ENCODE data around the gene AOPEP.

AOPEP gene

GRCh38 chr9:94719878-94720277 lies 6.6 kb upstream of the AOPEP start:
- no peak for DNase-seq

DNA sequence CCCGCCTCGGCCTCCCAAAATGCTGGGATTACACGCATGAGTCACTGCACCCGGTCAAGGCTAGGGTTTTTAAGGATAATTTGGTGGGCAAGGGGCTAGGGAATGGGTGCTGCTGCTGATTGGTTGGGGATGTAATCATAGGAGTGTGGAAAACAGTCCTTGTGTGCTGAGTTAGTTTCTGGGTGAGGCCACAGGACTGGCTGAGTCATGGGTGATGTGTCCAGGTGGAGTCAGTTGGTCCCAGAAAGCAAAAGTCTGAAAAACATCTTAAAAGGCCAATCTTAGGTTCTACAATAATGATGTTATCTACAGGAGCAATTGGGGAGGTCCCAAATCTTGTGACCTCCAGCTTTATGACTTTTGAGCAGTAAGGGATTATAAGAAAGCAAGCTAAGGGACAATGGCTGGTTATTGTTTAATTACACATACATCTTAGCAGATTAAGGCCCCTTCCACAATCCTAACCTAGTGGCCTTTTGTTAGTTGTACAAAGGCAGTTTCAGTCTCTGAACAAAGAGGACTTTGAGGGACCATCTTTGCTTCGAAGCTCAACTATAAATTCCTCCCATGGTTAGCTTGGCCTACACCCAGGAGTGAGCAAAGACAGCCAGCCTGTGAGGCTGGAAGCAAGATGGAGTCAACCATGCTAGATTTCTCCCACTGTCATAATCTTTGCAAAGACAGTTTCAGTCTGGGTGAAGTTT lies 5.5 kb upstream of the AOPEP start:
- DNase-seq = no peak

DNA sequence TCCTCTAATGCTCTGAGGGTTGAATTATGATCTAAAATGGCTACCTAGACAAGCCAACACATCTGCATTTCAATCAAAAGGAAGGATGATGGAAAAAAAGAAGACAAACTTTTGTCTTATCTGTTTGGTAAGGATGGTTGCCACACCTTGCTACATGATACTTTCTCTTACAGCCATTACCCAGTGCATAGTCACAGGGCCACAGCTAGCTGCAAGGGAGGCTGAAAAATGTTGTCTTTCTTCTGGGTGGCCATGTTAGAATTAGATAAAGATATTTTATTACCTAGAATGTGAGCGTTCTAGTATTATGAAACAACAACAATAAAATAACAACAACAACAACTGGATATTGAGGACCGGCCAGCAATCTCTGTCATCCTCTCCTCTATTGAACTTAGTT lies 4.7 kb upstream of the AOPEP start:
- DNase-seq = no peak

DNA sequence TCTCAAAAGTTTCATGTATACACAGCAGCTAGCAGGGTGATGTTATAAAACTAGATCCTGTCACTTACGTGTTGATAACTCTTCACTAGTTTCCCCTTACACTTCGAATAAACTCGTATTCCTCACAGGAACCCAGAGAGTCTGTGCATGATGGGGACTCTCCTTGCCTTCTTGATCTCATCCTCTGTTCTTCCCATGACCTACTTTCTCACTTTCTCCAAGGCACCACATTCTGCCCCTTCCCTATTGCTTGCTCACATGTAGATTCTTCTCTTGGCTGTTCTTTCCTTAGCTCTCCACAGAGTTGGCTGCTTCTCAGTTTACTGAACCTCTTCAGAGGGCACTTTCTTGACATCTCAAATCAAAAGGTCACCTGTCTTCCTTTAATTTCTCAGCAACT lies 1.2 kb upstream of the AOPEP start:
- no peak for DNase-seq

- DNase-seq = no peak
Measured at GRCh38 chr9:94728719-94729118, 2.2 kb downstream of the AOPEP start.

DNA sequence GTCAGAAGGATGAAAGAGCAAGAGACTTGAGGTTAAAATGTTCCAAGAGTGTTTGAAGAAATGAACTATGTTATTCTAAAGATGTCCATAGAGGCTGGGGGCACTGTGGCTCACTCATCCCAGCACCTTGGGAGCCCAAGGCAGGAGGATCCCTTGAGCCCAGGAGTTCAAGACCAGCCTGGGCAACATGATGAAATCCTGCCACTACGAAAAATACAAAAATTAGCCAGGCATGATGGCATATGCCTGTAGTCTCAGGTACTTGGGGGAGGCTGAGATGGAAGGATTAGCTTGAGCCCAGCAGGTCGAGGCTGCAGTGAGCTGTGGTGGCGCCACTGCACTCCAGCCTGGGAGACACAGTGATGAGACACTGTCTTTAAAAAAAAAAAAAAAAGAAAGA lies 2.7 kb downstream of the AOPEP start:
- no peak for DNase-seq

DNA sequence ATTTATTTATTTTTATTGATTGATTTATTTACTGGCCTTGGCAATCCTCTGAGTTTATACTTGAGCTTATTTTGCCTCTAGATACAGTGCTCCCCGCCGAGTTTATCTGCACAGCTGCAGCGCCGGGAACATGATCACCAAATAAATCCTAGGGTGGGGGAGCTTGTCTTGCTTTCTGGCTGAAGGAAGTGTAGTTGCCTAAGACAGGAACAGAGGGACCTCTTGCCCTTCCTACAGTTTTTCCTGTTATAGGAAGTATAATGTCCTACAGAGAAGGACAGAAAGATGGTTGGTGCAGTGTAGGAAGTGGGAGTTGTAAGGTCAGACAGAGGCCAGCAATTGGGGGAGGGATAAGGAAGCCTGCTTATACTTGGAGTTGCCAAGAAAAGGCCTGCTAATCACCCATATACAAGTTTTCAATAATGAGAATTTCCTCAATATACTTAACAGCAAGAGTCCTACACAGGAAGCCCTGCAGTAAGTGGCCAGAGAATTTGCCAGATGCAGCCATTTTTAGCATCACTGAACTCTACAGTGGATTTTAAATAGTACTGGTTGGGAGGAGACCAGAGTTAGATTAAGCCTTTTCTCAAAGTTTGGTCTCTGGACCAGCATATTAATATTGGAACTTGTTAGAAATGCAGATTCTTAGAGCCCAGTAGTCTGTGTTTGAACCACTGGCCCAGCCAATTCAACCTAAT lies 7.7 kb downstream of the AOPEP start:
- peak; percentile 44 for DNase-seq

DNA sequence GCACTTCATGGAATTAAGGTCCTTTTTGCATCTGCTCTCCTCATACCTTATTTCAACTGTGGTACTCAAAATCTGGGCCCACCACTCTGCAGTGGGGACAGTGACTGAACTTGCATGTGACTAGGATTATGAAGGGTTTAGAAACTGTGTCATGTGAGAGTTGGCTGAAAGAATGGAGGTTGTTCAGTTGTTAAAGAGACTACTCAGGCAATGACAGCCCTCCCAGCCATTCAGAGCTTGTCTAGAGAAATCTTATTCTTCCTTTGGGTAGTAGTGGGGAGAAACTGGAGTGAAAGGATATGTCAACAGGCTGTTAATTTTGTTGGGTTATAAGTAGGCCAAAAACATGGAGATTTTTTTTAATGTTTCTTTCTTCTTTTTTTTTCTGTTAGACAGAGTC lies 10.3 kb downstream of the AOPEP start:
- no peak for DNase-seq

GRCh38 chr9:94740145-94740840 lies 13.8 kb downstream of the AOPEP start:
- DNase-seq = no peak

- DNase-seq = no peak
Measured at GRCh38 chr9:94741866-94742265, 15.4 kb downstream of the AOPEP start.

DNA sequence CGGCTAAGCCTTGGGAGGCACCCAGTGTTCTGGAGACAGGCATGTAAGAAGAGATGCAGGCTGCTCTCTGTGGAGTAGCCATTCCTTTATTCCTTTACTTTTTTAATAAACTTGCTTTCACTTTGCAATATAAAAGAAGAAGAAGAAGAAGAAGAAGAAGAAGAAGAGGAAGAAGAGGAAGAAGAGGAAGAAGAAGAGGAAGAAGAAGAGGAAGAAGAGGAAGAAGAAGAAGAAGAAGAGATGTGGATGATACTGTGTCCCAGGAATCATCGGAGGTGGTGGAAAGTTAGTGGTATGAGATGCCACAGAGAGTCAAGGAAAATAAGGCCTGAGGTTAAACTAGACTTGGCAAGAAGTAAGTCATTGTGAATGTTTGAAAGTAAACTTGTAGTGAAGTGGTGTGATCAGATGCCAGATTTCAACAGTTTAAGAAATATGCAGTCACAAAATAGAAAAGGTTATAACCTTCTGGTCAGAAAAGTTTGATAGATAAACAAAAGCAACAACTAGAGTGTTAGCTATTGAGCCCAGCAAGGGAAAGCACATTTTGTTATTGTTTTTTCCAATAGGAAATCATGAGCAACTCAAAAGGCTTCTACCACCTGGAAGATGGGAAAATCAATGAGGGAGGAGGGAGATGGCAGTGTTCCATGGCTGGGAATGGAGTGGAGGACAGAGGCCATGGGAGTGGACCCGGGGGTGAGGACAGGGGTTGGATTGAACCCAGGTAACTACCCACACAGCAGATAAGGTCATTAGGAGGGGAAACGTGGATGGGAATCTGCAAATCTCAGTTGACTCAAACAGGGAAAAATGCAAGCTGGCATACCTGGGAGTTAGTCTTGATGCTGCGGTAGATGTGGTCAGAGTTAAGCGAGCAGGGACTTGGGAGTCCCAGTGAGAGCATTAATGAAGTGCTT lies 16.8 kb downstream of the AOPEP start:
- DNase-seq = no peak

DNA sequence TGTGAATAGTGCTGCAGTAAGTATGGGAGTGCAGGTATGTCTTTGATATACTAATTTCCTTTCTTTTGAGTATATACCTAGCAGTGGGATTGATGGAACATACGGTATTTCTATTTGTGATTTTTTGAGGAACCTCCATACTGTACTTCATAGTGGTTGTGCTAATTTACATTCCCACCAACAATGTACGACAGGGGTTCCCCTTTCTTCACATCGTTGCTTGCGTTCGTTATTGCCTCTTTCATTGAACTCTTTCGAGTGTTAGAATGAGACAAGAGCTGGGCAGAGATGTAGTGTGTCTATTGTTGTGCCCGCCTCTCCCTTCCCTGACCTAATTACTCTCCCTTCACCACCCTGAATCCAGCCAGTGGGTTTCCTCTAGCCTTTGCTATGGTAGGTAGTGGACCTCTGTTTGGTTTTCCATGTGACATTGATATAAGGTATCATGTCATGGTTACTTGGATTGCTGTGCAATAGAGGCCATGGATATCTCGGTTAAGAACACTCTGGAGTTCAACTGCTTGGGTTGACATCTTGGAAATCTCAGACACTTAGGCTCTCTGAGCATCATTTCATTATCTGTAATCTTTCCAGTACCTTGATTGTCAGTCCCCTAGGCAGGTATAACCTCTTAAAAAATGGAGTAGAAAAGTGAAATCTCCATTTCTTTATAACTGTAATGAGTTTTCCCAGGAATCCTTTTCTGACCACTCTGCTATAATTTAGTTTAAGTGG lies 19.5 kb downstream of the AOPEP start:
- no peak for DNase-seq

GRCh38 chr9:94746541-94747370 lies 20.3 kb downstream of the AOPEP start:
- DNase-seq = peak; percentile 14

GRCh38 chr9:94754976-94755475 lies 28.5 kb downstream of the AOPEP start:
- DNase-seq = no peak

- no peak for DNase-seq
Measured at GRCh38 chr9:94757158-94757557, 30.7 kb downstream of the AOPEP start.

- peak; percentile 27 for DNase-seq
Measured at GRCh38 chr9:94758031-94758430, 31.5 kb downstream of the AOPEP start.

DNA sequence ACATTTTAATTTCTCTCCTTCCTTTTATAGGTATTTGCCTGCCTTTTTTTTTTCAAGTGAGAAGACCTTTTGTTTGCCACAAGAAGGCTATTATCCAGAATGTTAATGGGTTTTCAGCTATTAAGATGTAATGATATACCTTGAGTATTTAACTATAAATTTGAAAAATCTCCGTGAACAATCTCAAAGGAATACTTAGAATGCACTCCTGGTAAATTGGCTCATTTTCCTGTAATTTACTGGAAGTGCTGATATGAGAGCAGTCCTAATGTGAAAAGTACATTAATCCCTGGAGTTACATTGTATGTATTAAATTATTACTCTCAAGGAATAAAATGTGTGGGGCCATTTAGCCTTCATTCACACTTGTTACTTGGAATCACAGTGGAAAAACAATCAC lies 32.4 kb downstream of the AOPEP start:
- peak; percentile 87 for DNase-seq

GRCh38 chr9:94760010-94760409 lies 33.5 kb downstream of the AOPEP start:
- DNase-seq = no peak

GRCh38 chr9:94760660-94761059 lies 34.2 kb downstream of the AOPEP start:
- no peak for DNase-seq

- DNase-seq = peak; percentile 10
Measured at GRCh38 chr9:94761481-94761880, 35.0 kb downstream of the AOPEP start.
